Kidney epithelial cell (primary cell): ENCODE data around the gene SURF2. TPM values are rescaled to one million over a fixed set of nuclear protein-coding genes. Genes with fewer than 3 reads are reported as not detected.

Source experiments
- DNase-seq: peaks from one replicate; pipeline ENCODE4 v3.0.0-alpha.2; 2010; ENCODE audit warnings: low read depth
- H3K27me3 ChIP-seq: 2 replicates; pipeline ENCODE4 v1.6.0; 2011; ENCODE audit warnings: low read length; ENCODE audit not compliant: control insufficient read depth, insufficient read depth
- H3K36me3 ChIP-seq: 2 replicates; pipeline ENCODE4 v1.5.1; 2011; ENCODE audit warnings: low read length; ENCODE audit not compliant: control insufficient read depth, insufficient read depth
- H3K4me3 ChIP-seq: 2 replicates; pipeline ENCODE4 v1.5.1; 2011; ENCODE audit warnings: low read depth, mild to moderate bottlenecking, control low read depth, low read length
- CTCF ChIP-seq: IDR thresholded peaks from 2 replicates; pipeline ENCODE4 v1.5.1; 2011; ENCODE audit warnings: mild to moderate bottlenecking, moderate library complexity, low read length, control low read depth, inconsistent platforms; ENCODE audit not compliant: insufficient read depth, poor library complexity, severe bottlenecking
- total RNA-seq: library from RNA; depleted of rRNA; stranded (reverse); fragments of >200 nt; gene quantifications from 2 replicates; pipeline ENCODE4 v1.2.3, GENCODE V29; 2015

The SURF2 gene
- total RNA-seq, 1 donor from 2014 or later, result 38.7 TPM

GRCh38 chr9:133340916-133341315, 15.4 kb upstream of the SURF2 start:
- Histone ChIP-seq H3K27me3 (no peaks in the 10 kb centered on the region), H3K4me3 (no peak overlapping the region), H3K36me3 (peaks cover 1% of the 10 kb centered on the region)
- no peak for DNase-seq
- TF ChIP-seq CTCF, result no peak

GRCh38 chr9:133341369-133342068, 14.8 kb upstream of the SURF2 start:
- Histone ChIP-seq H3K36me3 (peaks cover 1% of the 10 kb centered on the region), H3K4me3 (no peak overlapping the region), H3K27me3 (no peaks in the 10 kb centered on the region)
- no peak for DNase-seq
- TF ChIP-seq CTCF, result no peak

GRCh38 chr9:133342069-133342406, 14.3 kb upstream of the SURF2 start:
- Histone ChIP-seq H3K4me3 (no peak overlapping the region), H3K36me3 (peaks cover 1% of the 10 kb centered on the region), H3K27me3 (no peaks in the 10 kb centered on the region)
- peak; percentile 33 for TF ChIP-seq CTCF
- DNase-seq, result no peak

GRCh38 chr9:133342570-133342969, 13.8 kb upstream of the SURF2 start:
- no peak overlapping the region for H3K4me3 ChIP-seq
- H3K36me3 ChIP-seq, result peaks cover 1% of the 10 kb centered on the region
- H3K27me3 ChIP-seq, result no peaks in the 10 kb centered on the region
- peak; percentile 32 for TF ChIP-seq CTCF
- no peak for DNase-seq

- no peak for TF ChIP-seq CTCF
Observed at GRCh38 chr9:133344071-133344470, 12.3 kb upstream of the SURF2 start.

GRCh38 chr9:133344979-133345378, 11.4 kb upstream of the SURF2 start:
- no peak for DNase-seq
- Histone ChIP-seq H3K4me3 (no peak overlapping the region), H3K36me3 (peaks cover 4% of the 10 kb centered on the region), H3K27me3 (no peaks in the 10 kb centered on the region)
- no peak for TF ChIP-seq CTCF

More at GRCh38 chr9:133344071-133344470, 12.3 kb upstream of the SURF2 start:
- peaks cover 3% of the 10 kb centered on the region for H3K36me3 ChIP-seq
- DNase-seq, result no peak
- no peak overlapping the region for H3K4me3 ChIP-seq
- no peaks in the 10 kb centered on the region for H3K27me3 ChIP-seq
